NCI-H345 (cell line): ENCODE results near the gene KDM3A.

ENCODE experiments used
- DNase-seq: peaks from one replicate; lab custom pipeline; 2025; lab: John Stamatoyannopoulos, UW

The KDM3A gene

DNA sequence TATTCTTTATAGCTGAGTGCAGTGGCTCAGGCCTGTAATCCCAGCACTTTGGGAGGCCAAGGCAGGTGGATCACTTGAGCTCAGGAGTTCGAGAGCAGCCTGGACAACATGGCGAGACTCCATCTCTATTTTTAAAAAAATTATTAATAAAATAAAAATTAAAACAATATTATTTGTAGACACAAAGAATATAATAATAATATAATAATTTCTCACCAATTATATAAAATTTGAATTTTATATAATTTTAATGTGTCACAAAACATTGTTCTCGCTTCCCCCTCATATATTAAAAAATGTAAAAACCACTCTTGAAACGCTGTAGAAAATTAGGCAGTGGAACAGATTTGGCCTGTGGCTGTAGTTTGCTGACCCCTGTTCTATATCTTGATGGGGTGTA, 5.6 kb upstream of the KDM3A start:
- no peak for DNase-seq

DNA sequence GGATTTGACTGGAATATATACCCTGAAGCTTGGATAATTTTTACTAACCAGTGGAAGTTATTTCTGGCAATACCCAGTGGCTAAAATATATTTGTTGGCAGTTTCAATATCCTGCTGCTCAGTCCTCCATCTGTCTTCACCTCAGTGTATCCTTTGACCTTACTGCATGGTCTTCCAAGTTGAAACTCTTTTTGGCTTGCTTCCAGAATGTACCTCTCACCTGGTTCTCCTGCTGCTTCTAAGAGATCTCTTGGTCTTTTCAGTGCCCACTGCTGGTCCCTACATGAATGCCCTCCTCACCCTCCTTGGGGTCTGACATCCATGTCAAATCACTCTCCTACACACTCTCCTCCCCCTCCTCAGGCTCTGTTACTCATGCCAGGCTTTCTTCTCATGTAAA, 4.8 kb upstream of the KDM3A start:
- no peak for DNase-seq

DNA sequence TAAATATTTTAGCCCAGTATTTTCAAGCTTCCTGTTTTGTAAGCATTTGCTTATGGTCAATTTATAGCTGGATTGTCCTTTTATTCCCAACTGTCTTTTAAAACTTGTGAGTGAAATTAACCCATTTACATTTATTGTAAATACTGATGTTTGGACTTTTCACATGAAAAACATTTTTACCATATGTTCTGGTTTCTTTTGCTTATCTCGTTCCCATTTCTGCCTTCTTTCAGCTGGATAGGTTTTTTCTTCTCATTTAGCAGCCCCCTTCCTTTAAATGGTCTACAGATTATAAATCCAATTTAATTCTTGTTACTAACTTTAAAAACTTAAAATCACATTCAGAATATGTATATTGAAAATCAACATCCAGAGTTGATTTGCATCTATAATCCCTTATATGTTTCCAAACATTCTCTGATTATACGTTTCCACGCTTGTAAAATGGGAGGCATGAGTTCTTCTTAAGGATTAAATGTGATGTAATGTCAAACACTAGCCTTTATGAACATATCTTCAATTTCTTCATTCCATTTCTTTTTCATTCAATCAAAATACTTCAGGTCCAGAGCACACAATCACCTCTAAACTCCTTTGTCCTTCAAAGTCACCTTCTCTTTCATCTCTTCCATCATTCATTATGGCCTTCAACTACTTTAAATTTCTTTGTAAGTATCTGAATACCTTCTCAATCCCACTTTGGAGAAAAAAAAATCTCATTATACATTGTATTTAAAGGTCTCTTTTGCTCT, 1.1 kb upstream of the KDM3A start:
- no peak for DNase-seq

DNA sequence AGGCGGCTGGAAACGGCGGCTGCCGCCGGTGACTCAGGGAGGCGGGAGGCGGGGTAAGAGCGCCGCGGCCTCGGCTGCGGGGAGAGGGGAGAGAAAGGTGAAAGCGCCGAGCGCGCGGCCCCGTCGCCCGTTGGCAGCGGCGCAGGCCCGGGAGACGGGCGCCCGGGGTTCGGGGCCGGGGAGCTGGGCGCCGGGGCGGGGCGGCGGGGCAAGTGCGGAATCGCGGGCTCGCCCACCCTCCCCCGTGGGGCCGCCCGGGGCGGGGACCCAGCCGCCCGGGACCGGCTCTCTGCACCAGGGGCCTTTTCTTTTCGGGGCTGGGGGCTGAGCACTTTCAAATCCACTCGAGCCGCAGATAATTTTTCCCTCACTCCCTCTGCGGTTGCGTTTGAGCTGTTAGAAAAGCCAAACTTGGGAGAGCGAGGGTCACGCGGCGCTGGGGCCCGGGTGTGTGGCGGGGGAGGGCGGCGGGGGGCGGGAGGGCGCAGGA, 266 bp downstream of the KDM3A start:
- no peak for DNase-seq

DNA sequence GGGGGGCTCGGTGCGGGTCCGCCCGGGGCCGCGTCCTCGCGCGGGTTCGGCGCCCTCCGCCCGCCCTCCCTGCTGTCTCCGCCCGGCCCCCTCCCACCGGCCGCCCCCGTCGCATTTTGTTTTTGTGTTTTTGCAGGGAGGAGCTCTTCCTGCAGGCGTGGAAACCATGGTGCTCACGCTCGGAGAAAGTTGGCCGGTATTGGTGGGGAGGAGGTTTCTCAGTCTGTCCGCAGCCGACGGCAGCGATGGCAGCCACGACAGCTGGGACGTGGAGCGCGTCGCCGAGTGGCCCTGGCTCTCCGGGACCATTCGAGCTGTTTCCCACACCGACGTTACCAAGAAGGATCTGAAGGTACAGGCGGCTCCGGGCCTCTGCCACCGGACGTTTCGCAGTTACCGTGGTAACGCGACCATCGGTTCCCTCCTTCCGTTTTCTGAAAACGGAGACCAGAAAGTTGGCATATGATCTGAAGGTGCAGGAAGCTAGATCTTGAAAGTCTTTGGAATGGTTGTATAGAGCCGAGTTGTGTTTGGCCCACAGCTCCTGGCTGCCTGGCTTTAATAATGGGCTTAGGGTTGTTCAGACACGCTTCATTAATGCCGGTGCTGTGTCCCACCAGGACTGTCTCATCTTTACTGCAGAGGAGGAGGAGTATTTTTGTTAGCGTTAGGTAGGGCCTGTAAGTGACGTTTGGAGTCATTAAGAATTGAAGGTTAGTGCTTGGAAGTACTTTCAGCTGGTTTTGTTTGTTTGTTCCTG, 891 bp downstream of the KDM3A start:
- DNase-seq, result peak; percentile 52

DNA sequence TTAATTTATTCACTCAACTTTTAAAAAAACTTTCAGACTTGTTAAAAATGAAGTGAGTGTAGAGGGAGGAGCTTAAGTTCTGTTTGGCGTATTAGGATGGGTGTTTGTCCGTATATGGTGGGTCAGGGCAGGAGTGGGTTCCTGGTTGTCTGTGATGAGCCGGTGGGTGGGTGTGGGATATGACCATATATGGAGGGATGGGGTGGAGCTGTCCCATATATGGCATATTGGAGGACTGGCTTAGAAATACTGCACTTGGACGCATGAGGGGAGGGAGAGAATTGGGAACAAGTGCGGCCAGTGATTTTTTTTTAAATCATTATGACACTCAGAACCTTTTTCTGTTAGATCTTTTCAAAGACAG, 1.5 kb downstream of the KDM3A start:
- no peak for DNase-seq

DNA sequence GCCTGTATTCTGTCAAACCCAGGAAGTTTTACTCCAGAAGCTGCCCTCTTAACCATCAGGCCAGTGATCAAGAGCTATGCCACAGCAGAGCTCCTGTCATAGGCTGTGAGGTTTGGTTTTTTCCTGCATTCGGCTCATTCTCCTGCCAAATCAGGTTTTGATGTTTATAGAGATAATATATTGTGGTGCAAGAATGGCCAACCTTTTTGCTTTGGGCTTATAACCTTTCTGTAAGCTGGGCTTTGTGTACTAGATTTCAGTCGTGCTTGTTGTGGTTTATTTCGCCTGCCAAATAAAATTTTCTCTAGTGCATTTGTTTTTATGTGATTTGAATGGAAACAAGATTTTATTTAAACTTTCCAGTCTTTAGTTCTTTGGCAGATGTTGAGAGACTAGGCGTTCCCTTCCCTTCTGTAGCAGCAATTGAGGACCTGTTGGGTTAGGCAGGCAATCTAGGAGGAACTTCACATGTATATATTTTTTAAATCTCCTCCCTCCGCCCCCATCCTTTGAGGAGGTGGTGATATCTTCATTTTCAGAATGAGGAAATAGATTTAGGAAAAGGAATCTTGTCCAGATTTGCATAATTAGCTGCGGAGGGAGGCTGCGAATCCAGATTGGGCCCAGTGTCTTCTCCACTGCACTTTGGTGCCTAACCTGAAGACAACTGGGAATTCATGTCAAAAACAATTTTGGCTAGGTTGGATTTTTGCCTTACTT, 2.6 kb downstream of the KDM3A start:
- DNase-seq, result no peak

DNA sequence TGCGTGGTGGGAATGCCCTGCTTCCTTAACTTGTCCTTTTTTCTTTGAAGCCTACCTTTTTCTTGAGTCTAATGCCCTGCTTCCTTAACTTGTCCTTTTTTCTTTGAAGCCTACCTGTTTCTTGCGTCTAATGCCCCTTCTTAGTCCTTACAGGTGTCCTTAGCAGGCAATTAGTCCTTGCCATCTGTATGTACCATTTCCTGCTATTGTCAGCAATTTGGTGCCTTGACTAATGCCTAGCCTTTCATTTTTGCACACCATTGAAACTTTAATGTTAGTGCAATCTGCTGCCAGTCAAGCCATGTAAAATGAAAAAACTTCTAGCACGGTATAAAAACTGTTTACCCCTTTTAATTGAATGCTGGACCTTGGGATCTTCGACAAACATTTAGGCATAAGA, 4.3 kb downstream of the KDM3A start:
- DNase-seq, result no peak

DNA sequence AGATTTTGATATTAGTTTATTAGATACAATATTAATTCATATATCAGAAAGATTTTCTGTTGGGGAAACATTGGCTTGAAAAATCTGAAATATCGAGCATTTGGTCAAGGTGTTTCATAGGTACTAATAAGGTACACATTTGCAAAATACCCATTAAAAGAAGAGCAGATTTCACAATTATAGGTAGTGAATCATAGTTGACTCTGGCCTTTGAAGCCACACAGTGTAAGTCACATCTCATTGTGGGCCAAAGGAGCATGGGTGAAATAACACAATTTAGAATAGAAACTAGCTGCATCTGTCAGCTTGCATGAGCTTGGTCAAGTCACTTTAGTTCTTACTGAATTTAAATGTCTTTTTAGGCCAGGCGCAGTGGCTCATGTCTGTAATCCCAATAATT, 4.9 kb downstream of the KDM3A start:
- DNase-seq, result no peak

DNA sequence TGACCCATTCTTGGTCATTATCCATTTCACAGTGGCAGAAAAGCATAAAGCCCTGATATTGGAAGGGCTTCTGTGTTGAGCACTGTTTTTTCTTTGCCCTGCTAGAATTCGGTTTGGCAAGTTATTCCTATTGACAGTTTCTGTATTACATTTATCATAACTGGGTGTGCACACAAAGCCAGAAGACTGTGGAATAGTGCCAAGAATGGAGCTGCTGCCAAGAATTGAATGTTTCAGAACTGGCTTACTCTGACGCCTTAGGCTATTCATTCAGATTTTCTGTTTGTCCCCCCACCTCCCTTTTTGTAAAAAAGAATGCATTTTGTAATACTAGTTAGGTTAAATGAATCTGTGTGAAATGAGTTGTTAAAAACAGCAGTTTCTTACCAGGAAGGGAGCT, 12.7 kb downstream of the KDM3A start:
- DNase-seq, result no peak

DNA sequence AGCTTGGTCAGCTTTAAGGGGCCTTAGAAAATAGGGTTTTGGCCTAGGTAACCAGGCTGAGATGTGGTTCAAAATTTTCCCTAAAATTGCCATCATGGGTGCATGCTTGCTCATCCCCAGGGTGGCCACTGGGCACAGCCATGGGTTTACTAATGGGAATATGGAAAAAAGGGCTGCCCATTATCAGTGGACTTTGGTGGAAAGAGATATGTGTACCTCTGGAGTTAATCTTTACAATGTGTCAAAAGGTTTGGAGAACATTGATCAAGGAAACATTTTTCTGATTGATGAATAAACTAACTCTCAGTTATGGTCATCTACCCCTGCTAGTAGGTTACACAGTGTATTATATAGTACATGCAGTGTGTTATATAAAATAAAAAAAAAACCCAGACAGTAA, 13.1 kb downstream of the KDM3A start:
- DNase-seq, result no peak

DNA sequence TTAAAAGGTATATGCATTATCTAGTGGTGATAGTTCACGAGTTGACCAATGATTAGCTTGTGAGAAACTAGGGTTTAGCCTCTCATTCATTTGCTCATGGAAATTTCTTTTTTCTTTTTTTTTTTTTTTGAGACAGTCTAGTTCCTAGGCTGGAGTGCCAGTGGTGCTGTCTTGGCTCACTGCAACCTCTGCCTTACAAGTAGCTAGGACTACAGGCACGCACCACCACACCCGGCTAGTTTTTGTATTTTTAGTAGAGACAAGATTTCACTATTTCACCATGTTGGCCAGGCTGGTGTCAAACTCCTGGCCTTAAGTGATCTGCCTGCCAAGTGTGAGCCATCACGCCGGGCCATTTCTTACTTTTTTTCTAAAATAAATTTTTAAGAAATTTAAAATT, 14.0 kb downstream of the KDM3A start:
- DNase-seq, result no peak

DNA sequence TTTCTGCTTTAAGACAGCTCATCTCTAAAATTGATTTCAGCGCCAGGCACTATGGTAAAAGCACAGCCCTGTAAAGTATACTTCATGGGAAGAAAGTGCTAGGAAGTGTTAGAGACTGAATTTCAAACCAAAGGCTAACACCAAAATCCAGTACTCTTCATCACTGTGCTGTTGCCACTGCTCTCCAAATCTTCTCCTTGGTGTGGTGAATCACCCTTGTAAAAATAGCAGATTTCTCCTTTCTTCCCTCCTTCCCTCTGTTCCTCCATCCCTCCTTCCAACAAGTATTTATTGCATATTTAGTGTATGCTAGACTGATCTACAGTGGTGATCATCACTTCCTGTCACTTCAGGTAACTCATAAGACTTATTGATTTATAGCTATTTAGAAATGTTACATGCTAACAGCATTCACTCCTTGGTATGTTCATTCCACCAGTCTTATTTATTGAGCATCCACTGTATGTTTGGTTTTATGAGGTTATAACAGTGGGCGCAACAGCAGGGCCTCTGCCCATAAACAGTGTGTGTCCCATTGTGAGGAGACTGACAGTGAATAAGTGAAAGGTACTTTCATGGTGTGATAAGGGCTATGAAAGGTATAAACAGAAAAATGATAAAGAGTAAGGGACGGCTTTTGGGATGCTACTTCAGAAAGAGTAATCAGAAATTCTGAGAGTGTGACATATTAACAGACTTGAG, 20.0 kb downstream of the KDM3A start:
- DNase-seq, result no peak

DNA sequence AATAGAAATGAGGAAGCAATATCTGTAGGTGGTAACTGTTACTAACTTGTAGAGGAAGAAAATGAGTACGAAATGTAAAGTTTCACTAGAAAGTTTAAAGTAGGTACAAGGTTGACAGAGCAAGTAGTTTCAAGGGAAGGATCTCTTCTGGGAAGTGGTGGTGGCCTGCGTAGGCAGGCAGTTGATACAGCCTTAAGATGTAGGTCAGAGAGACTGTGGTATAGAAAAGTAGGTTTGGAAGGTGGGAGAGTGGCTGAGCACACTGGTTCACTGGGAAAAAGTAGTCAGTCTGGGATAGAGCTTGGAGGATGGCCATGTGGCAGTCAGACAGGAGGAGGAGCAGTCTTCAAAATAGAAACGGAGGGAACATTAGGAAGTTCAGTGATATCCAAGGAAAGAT, 23.5 kb downstream of the KDM3A start:
- DNase-seq, result no peak

DNA sequence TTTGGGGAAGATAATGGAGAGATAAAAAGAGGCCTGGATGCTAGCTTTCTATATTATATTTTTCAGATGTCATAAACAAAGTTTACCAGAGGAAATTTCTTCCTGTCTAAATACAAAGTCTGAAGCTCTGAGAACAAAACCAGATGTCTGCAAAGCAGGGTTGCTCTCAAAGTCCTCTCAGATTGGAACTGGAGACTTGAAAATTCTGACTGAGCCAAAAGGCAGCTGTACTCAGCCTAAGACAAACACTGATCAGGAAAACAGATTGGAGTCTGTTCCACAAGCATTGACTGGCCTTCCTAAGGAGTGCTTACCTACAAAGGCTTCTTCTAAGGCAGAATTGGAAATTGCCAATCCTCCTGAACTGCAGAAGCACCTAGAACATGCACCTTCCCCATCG, 25.1 kb downstream of the KDM3A start:
- no peak for DNase-seq

DNA sequence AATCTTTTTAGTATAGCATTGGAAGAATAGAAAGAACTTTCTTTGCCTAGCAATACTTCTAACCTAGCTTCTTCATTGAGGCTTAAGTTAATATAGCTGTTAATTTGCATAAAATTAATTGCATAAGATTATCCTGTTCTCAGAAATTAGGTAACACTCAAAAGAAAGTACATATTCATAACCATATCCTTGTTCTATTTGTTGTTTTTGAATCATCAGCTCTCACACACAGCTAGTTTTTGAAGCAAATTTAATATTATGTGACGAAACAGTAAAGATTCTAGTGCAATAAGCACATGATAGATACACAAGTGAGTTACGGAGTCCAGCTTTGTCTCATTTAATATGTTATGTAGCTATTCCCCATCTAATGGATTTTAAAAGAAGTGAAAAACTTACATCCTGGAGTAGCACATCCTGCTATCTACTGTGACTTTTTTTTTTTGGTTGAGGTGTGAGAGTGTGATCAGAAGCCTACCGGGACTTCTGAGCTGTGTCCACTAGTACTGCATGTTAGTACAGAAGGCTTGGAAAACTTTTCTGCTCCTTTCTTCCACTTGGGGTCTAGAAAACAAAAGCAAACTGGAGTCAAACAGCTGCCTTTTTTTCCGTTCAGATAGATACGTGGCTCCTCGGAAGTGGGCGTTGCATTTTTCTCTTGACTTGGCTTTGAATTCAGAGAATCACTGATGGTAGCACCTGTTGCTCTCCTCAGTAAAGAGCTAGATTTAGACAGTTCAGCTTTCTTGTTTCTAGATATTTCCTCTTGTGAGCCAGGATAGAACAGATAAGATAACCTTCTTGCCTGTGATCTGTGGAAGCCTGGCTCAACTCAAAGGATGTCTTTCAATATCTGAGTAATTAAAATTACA, 27.2 kb downstream of the KDM3A start:
- DNase-seq, result no peak

DNA sequence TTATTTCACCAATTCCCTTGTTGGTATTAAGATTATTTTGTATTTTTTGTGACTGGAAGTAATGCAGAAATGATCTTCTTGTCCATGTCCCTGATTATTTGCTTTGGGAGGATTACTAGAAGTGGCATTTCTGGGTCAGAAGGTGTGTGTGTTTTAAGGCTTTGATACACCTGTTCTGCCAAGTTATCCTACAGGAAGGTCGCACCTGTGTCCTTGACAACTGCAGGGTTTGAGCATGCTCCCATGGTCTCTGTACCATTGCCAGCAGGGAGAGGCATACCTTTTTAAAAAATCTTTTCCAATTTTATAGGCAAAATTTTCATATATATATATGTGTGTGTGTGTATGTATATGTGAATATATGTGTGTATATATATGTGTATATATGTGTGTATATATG, 29.7 kb downstream of the KDM3A start:
- no peak for DNase-seq

DNA sequence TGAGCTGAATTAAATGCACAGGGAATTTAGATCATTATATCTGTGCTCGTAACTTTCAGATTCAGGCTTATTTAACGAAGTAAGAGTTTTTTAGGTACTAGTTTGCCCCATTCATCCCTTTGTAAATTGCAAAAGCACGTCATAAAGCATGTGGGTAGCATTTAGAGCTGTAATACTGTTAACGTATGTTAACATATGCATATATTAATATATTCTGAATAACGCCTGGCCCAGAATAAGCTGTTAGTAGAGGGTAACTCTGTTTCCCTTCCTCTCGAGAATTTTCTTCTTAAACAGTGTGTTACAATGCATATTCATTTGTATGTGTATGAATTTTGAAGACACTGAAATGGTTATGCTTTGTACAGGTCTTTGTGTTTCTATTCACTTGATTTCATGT, 30.5 kb downstream of the KDM3A start:
- DNase-seq, result no peak

DNA sequence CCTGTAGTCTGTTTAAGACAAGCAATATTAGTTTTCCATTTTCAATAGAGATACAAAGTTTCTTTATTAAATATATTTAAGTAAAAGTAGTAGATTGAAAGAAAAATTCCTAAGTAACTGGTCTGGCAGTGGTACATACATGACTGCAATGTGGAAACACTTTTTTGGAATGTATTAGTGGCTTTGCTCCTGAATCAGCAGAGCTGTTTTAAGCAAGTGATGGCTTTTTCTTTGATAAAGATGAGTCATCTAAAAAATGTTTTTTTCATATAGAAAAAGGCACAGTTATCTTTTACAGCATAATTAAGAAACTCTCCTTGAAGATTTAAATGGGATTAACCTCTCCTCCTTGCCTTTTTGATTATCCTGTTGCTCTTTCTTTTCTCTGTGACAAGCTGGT, 34.9 kb downstream of the KDM3A start:
- no peak for DNase-seq

DNA sequence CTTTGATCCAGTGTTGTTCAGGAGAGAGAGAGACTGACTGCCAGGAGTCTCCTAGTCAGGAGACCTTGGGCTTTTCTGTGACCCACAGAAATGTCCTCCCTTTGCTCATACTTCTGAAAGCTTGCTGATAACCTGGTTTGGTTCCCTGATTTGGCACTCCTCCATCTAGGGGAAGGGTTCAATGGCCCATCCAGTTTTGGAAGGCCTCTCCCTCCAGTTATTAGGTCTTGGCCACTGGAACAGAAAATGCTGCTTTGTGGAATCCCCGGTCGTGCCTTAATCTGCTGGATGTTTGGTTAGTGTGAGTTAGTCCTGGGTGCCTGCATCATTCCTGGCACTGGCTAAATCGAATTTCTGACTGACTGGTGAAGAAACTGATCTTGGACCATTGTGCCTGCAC, 35.7 kb downstream of the KDM3A start:
- DNase-seq, result no peak

DNA sequence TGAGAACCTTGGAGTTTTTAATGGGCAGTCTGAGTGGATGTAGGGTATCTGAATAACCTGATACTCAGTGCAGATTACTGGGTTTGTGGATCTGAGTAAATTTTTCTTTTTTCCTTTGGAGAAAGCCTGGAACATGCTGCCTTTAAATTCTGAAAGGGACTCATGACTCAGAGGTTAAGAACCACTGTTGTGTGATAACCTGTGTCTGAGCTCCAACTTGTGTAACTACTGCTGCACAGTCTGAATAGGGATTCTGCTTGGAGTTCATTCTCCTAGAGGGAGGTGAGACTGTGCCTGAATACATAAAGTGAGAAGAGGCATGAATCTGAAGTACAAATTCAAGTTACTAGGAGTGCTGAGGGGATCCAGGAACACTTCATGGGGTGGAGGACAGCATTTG, 36.2 kb downstream of the KDM3A start:
- DNase-seq, result no peak
